COLO668 (cell line): ENCODE results near the gene KCNA3.
"Not testable (repeated sequence)": the region's sequence is repeated elsewhere in the genome, so short reads cannot be mapped to it uniquely, and the experiment has no call there.

ENCODE experiments used
- DNase-seq: peaks from one replicate; lab custom pipeline; 2025; ENCODE audit not compliant: unreplicated experiment; lab: John Stamatoyannopoulos, UW

Gene KCNA3

GRCh38 chr1:110680036-110680735, 5.4 kb upstream of the KCNA3 start:
- DNase-seq: no peak

- no peak for DNase-seq
These were observed 2.8 kb upstream of the KCNA3 start for GRCh38 chr1:110677526-110677925.

GRCh38 chr1:110676970-110677369, 2.2 kb upstream of the KCNA3 start:
- DNase-seq: peak; percentile 52

- DNase-seq: no peak
These were observed 486 bp upstream of the KCNA3 start for GRCh38 chr1:110675060-110675791.

GRCh38 chr1:110673805-110674336, 869 bp downstream of the KCNA3 start:
- no peak for DNase-seq

GRCh38 chr1:110673197-110673701, 1.5 kb downstream of the KCNA3 start:
- no peak for DNase-seq

GRCh38 chr1:110672753-110673108, 2.0 kb downstream of the KCNA3 start:
- DNase-seq: no peak

- DNase-seq: no peak
These were observed 2.6 kb downstream of the KCNA3 start for GRCh38 chr1:110672001-110672752.

- no peak for DNase-seq
These were observed 3.4 kb downstream of the KCNA3 start for GRCh38 chr1:110671361-110671760.

GRCh38 chr1:110668549-110668948, 6.2 kb downstream of the KCNA3 start:
- no peak for DNase-seq

GRCh38 chr1:110667776-110668175, 7.0 kb downstream of the KCNA3 start:
- DNase-seq: no peak

- no peak for DNase-seq
These were observed 11.5 kb downstream of the KCNA3 start for GRCh38 chr1:110663241-110663640.

GRCh38 chr1:110659559-110659958, 15.2 kb downstream of the KCNA3 start:
- not testable (repeated sequence) for DNase-seq

GRCh38 chr1:110657351-110657750, 17.4 kb downstream of the KCNA3 start:
- no peak for DNase-seq

- no peak for DNase-seq
These were observed 24.1 kb downstream of the KCNA3 start for GRCh38 chr1:110650609-110651008.

GRCh38 chr1:110648417-110648816, 26.3 kb downstream of the KCNA3 start:
- no peak for DNase-seq

GRCh38 chr1:110647254-110647891, 27.4 kb downstream of the KCNA3 start:
- DNase-seq: no peak

GRCh38 chr1:110645821-110646735, 28.7 kb downstream of the KCNA3 start:
- DNase-seq: no peak

- DNase-seq: no peak
These were observed 29.5 kb downstream of the KCNA3 start for GRCh38 chr1:110645211-110645610.

- DNase-seq: no peak
These were observed 30.8 kb downstream of the KCNA3 start for GRCh38 chr1:110643879-110644472.
